Measurements from ENCODE around the gene ADCY2. TPM values are rescaled to one million over a fixed set of nuclear protein-coding genes. Genes with fewer than 3 reads are reported as not detected.

The ADCY2 gene
- polyA plus RNA-seq, 1 donor (not counting 4 experiments of a cell fraction or from before 2014, with no cell fraction given) = 0.13 TPM

DNA sequence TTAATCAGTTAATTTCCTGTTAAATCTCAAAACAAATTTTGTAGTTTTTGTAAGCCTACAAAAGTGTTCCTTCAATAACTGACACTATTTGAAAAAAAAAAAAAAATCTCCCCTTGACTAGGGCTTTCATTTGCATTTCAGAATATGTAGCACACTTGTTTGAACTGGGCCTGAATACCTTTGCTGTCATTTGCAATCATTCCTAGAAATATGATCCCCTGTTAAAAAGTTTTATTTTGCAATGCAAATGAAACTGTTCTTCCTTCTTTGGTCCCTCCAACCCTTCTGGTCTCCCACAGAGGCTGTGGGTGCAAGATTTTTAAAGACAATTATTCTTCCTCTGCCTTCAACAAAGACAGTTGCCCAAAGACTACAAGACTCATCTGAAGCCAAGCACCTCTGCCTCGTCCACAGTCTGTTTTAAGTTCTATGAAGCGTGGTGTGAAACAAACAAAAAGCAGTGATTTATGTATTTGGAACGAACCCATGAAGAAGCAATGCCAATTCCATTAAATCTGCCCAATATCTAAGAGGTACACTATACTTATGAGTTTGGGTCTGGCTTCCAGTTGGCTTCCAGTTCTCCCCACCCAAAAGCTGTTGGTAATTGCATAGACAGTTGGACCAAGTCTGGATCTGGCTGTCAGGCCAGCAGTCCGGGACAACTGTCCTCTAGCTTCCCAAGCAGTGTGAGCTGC, 388.9 kb downstream of the ADCY2 start:
- dilution Hi-C loops (cut with MboI; ENCODE audit: extremely low pct_ligation_motif_present, low sequenced_read_pairs) = no loop called here
- Histone ChIP-seq H3K79me2 (ENCODE audit: control insufficient read depth, insufficient read depth, low read length) (no peaks in the 10 kb centered on the region), H3K27me3 (ENCODE audit: control insufficient read depth, extremely low read depth, insufficient read depth, low read length) (no peaks in the 10 kb centered on the region), H3K4me3 (ENCODE audit: control insufficient read depth in 2 of 3, extremely low read depth in 1 of 3, insufficient read depth in 2 of 3, low read depth in 1 of 3, low read length in 3 of 3) (no peak overlapping the region), H3K9ac (ENCODE audit: control insufficient read depth, extremely low read depth, insufficient read depth, low read length) (no peak overlapping the region), H3K4me2 (ENCODE audit: control insufficient read depth, extremely low read depth, insufficient read depth, low read depth, low read length) (no peak overlapping the region), H3K27ac (ENCODE audit: control insufficient read depth, insufficient read depth, low read length) (no peak overlapping the region), H3K36me3 (ENCODE audit: control insufficient read depth in 2 of 2, extremely low read depth in 1 of 2, insufficient read depth in 2 of 2, low read length in 2 of 2) (no peaks in the 10 kb centered on the region), H3K9me1 (ENCODE audit: control insufficient read depth, extremely low read depth, insufficient read depth, low read length) (no peaks in the 10 kb centered on the region), H4K20me1 (ENCODE audit: control insufficient read depth, extremely low read depth, insufficient read depth, low read length) (no peaks in the 10 kb centered on the region), H2AFZ (ENCODE audit: control insufficient read depth, low read length) (no peak overlapping the region), H3K4me1 (ENCODE audit: control insufficient read depth, extremely low read depth, insufficient read depth, low read length) (no peaks in the 10 kb centered on the region), H3K9me3 (ENCODE audit: control insufficient read depth, low read depth, low read length) (no peaks in the 10 kb centered on the region)
- DNase-seq (ENCODE audit: low read depth, low spot score) (no peak), FAIRE-seq (no peak)
- TF ChIP-seq CTCF (optimal IDR thresholded peaks at IDR 0.05 in 1 of 3, IDR thresholded peaks at IDR 0.05 in 1 of 3, conservative IDR thresholded peaks at IDR 0.05 in 1 of 3; ENCODE audit: extremely low read depth in 1 of 3, insufficient read depth in 2 of 3, low read length in 3 of 3) (no peak), EZH2 (IDR thresholded peaks at IDR 0.05; ENCODE audit: low read length) (no peak)

DNA sequence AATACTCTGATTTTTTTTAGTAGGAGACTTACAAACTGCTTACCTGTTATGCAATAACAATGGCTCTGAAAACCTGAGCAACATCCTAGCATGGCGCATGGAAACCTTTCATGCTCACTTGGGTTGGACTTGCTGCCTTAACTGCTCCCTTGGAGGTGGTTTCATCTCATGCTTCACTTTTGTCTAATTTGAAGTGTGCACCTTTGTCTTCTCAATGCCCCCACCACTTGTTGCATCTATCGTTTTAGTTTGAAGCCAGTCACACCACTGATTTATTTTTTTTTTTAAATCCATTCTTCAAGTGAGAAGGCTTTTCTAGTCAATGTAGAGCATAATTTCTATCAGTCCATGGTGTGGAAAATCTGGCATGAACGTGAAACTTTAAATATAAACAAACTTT, 391.8 kb downstream of the ADCY2 start:
- H3K4me3 ChIP-seq (ENCODE audit: control insufficient read depth in 2 of 3, extremely low read depth in 1 of 3, insufficient read depth in 2 of 3, low read depth in 1 of 3, low read length in 3 of 3) = no peak overlapping the region
- dilution Hi-C loops (cut with MboI; ENCODE audit: extremely low pct_ligation_motif_present, low sequenced_read_pairs) = no loop called here
- no peaks in the 10 kb centered on the region for H3K9me3 ChIP-seq (ENCODE audit: control insufficient read depth, low read depth, low read length)
- no peaks in the 10 kb centered on the region for H4K20me1 ChIP-seq (ENCODE audit: control insufficient read depth, extremely low read depth, insufficient read depth, low read length)
- no peaks in the 10 kb centered on the region for H3K79me2 ChIP-seq (ENCODE audit: control insufficient read depth, insufficient read depth, low read length)
- TF ChIP-seq CTCF (optimal IDR thresholded peaks at IDR 0.05 in 1 of 3, IDR thresholded peaks at IDR 0.05 in 1 of 3, conservative IDR thresholded peaks at IDR 0.05 in 1 of 3; ENCODE audit: extremely low read depth in 1 of 3, insufficient read depth in 2 of 3, low read length in 3 of 3) (no peak), EZH2 (IDR thresholded peaks at IDR 0.05; ENCODE audit: low read length) (no peak)
- DNase-seq (ENCODE audit: low read depth, low spot score) (no peak), FAIRE-seq (no peak)
- H3K27ac ChIP-seq (ENCODE audit: control insufficient read depth, insufficient read depth, low read length) = no peak overlapping the region
- H3K9ac ChIP-seq (ENCODE audit: control insufficient read depth, extremely low read depth, insufficient read depth, low read length) = no peak overlapping the region
- no peaks in the 10 kb centered on the region for H3K27me3 ChIP-seq (ENCODE audit: control insufficient read depth, extremely low read depth, insufficient read depth, low read length)
- H2AFZ ChIP-seq (ENCODE audit: control insufficient read depth, low read length) = no peak overlapping the region
- no peaks in the 10 kb centered on the region for H3K36me3 ChIP-seq (ENCODE audit: control insufficient read depth in 2 of 2, extremely low read depth in 1 of 2, insufficient read depth in 2 of 2, low read length in 2 of 2)
- H3K4me2 ChIP-seq (ENCODE audit: control insufficient read depth, extremely low read depth, insufficient read depth, low read depth, low read length) = no peak overlapping the region
- no peaks in the 10 kb centered on the region for H3K9me1 ChIP-seq (ENCODE audit: control insufficient read depth, extremely low read depth, insufficient read depth, low read length)
- H3K4me1 ChIP-seq (ENCODE audit: control insufficient read depth, extremely low read depth, insufficient read depth, low read length) = no peaks in the 10 kb centered on the region

Data from keratinocyte (primary cell).